Measurements from ENCODE around the gene SORCS3. TPM values are rescaled to one million over a fixed set of nuclear protein-coding genes. Genes with fewer than 3 reads are reported as not detected.

Gene SORCS3
- polyA plus RNA-seq, 3 donors, result not detected

- Histone ChIP-seq H3K4me3 (replicated peaks in 1 of 3; ENCODE audit: low read depth in 2 of 3, low read length in 3 of 3) (no peak overlapping the region), H3K27ac (ENCODE audit: low read depth in 1 of 2, low read length in 2 of 2) (no peak overlapping the region), H3K4me1 (ENCODE audit: control insufficient read depth in 1 of 2, insufficient read depth in 2 of 2, low read length in 2 of 2) (no peaks in the 10 kb centered on the region), H3K79me2 (ENCODE audit: insufficient read depth, low read length) (no peaks in the 10 kb centered on the region), H2AFZ (ENCODE audit: insufficient read depth, low read depth, low read length, poor library complexity, severe bottlenecking) (no peak overlapping the region), H3K9me3 (replicated peaks in 1 of 2; ENCODE audit: control insufficient read depth in 1 of 2, insufficient read depth in 1 of 2, low read length in 2 of 2) (no peaks in the 10 kb centered on the region), H3K36me3 (replicated peaks in 1 of 2; ENCODE audit: control insufficient read depth in 1 of 2, insufficient read depth in 2 of 2, low read length in 2 of 2) (no peaks in the 10 kb centered on the region), H3K27me3 (ENCODE audit: control insufficient read depth in 2 of 2, insufficient read depth in 2 of 2, low read length in 2 of 2) (peaks cover 0 to 8% of the 10 kb centered on the region in 2 donors), H4K20me1 (ENCODE audit: insufficient read depth, low read length) (no peaks in the 10 kb centered on the region), H3K4me2 (replicated peaks; ENCODE audit: extremely low read depth, low read length, poor library complexity, severe bottlenecking) (no peak overlapping the region), H3K9ac (ENCODE audit: insufficient read depth, low read length, poor library complexity, severe bottlenecking) (no peak overlapping the region)
- intact Hi-C loops (cut with micrococcal nuclease), result loop anchor here in 1 of 2 donors (10.0 kb wide), 1 partner anchor 213 kb away; no protein-coding TSS in a partner anchor
- H3K4me1 Mint-ChIP-seq, result no peaks in the 10 kb centered on the region
- H3K4me3 Mint-ChIP-seq, result no peak overlapping the region
- no peaks in the 10 kb centered on the region for H3K36me3 Mint-ChIP-seq
- peaks cover 0 to 3% (median 0%) of the 10 kb centered on the region in 7 donors for H3K9me3 Mint-ChIP-seq
- peaks cover 8 to 19% (median 13%) of the 10 kb centered on the region in 3 donors for H3K27me3 Mint-ChIP-seq (ENCODE audit: low read depth in 3 of 3)
- no CpG with 5 or more reads among the region's 2 CpGs for WGBS (ENCODE audit: insufficient coverage)
- no peak for DNase-seq
- no peak for TF ChIP-seq CTCF (IDR thresholded peaks at IDR 0.05)
- H3K27ac Mint-ChIP-seq, result no peak overlapping the region
Observed at GRCh38 chr10:104617831-104618230, 23.3 kb upstream of the SORCS3 start.

- intact Hi-C loops (cut with micrococcal nuclease), result no loop called here
- H3K27me3 ChIP-seq (ENCODE audit: control insufficient read depth in 2 of 2, insufficient read depth in 2 of 2, low read length in 2 of 2), result peaks cover 2 to 14% of the 10 kb centered on the region in 2 donors
Observed at GRCh38 chr10:104622175-104622574, 18.9 kb upstream of the SORCS3 start.

More at GRCh38 chr10:104622175-104622574, 18.9 kb upstream of the SORCS3 start:
- H3K4me2 ChIP-seq (replicated peaks; ENCODE audit: extremely low read depth, low read length, poor library complexity, severe bottlenecking), result no peak overlapping the region
- no peak overlapping the region for H3K27ac ChIP-seq (ENCODE audit: low read depth in 1 of 2, low read length in 2 of 2)
- H4K20me1 ChIP-seq (ENCODE audit: insufficient read depth, low read length), result no peaks in the 10 kb centered on the region
- H3K4me1 Mint-ChIP-seq, result no peaks in the 10 kb centered on the region
- no peak overlapping the region for H3K4me3 Mint-ChIP-seq
- H3K36me3 ChIP-seq (replicated peaks in 1 of 2; ENCODE audit: control insufficient read depth in 1 of 2, insufficient read depth in 2 of 2, low read length in 2 of 2), result no peaks in the 10 kb centered on the region
- H3K4me1 ChIP-seq (ENCODE audit: control insufficient read depth in 1 of 2, insufficient read depth in 2 of 2, low read length in 2 of 2), result no peaks in the 10 kb centered on the region
- H3K9me3 ChIP-seq (replicated peaks in 1 of 2; ENCODE audit: control insufficient read depth in 1 of 2, insufficient read depth in 1 of 2, low read length in 2 of 2), result no peaks in the 10 kb centered on the region
- H3K79me2 ChIP-seq (ENCODE audit: insufficient read depth, low read length), result no peaks in the 10 kb centered on the region
- no CpG with 5 or more reads among the region's 1 CpG for WGBS (ENCODE audit: insufficient coverage)
- H3K27me3 Mint-ChIP-seq (ENCODE audit: low read depth in 3 of 3), result peaks cover 16 to 42% (median 24%) of the 10 kb centered on the region in 3 donors
- DNase-seq, result no peak
- no peak overlapping the region for H3K27ac Mint-ChIP-seq
- no peak overlapping the region for H3K9ac ChIP-seq (ENCODE audit: insufficient read depth, low read length, poor library complexity, severe bottlenecking)
- H3K36me3 Mint-ChIP-seq, result no peaks in the 10 kb centered on the region
- no peak overlapping the region for H3K4me3 ChIP-seq (replicated peaks in 1 of 3; ENCODE audit: low read depth in 2 of 3, low read length in 3 of 3)
- no peak for TF ChIP-seq CTCF (IDR thresholded peaks at IDR 0.05)
- peaks cover 0 to 4% (median 2%) of the 10 kb centered on the region in 7 donors for H3K9me3 Mint-ChIP-seq
- no peak overlapping the region for H2AFZ ChIP-seq (ENCODE audit: insufficient read depth, low read depth, low read length, poor library complexity, severe bottlenecking)
